GM23338 (cell line): ENCODE results near the gene PPP5C. TPM values are rescaled to one million over a fixed set of nuclear protein-coding genes. Genes with fewer than 3 reads are reported as not detected.

Experiments used
- ATAC-seq: fragments of 200-7000 bp; cut with Tn5 transposase; 3 replicates; pipeline ENCODE4 v1.9.1; 2020
- DNase-seq: peaks from one replicate; pipeline ENCODE4 v3.0.0-alpha.2; 2015; ENCODE audit warnings: low spot score
- H2AFZ ChIP-seq: fragments of 200-600 bp; sonication (generic); 2 replicates; pipeline ENCODE4 v1.8.0; 2016; ENCODE audit warnings: antibody characterized with exemption, mild to moderate bottlenecking, moderate library complexity
- H3F3A ChIP-seq: fragments of 200-600 bp; sonication (generic); replicated peaks from 2 replicates; pipeline ENCODE4 v1.8.0; 2017; ENCODE audit warnings: antibody characterized with exemption, mixed run types, low read depth
- H3K27ac ChIP-seq: fragments of 200-600 bp; sonication (generic); 2 replicates; pipeline ENCODE4 v1.6.1; 2016; ENCODE audit warnings: low read depth
- H3K27me3 ChIP-seq: fragments of 200-600 bp; sonication (generic); 2 replicates; pipeline ENCODE4 v1.8.0; 2016; ENCODE audit warnings: mild to moderate bottlenecking, mixed run types, moderate library complexity; ENCODE audit not compliant: insufficient read depth
- H3K36me3 ChIP-seq: fragments of 200-600 bp; sonication (generic); 2 replicates; pipeline ENCODE4 v1.8.0; 2016; ENCODE audit warnings: mild to moderate bottlenecking; ENCODE audit not compliant: insufficient read depth
- H3K4me1 ChIP-seq: fragments of 200-600 bp; sonication (generic); 2 replicates; pipeline ENCODE4 v1.8.0; 2016; ENCODE audit warnings: mild to moderate bottlenecking, moderate library complexity; ENCODE audit not compliant: insufficient read depth
- H3K4me2 ChIP-seq: fragments of 200-600 bp; sonication (generic); 2 replicates; pipeline ENCODE4 v1.7.1; 2017; ENCODE audit warnings: mixed run types
- H3K4me3 ChIP-seq: fragments of 200-600 bp; sonication (generic); 2 replicates; pipeline ENCODE4 v1.6.1; 2016; ENCODE audit warnings: mixed run types
- H3K79me2 ChIP-seq: fragments of 200-600 bp; sonication (generic); replicated peaks from 2 replicates; pipeline ENCODE4 v1.8.0; 2017; ENCODE audit warnings: mild to moderate bottlenecking; ENCODE audit not compliant: insufficient read depth
- H3K9me2 ChIP-seq: fragments of 200-600 bp; sonication (generic); 2 replicates; pipeline ENCODE4 v1.8.0; 2017; ENCODE audit not compliant: insufficient read depth
- H4K20me1 ChIP-seq: fragments of 200-600 bp; sonication (generic); replicated peaks from 2 replicates; pipeline ENCODE4 v1.8.0; 2017; ENCODE audit warnings: mild to moderate bottlenecking; ENCODE audit not compliant: insufficient read depth
- H3K27ac Mint-ChIP-seq: 2 replicates; pipeline ENCODE4 v1.8.0; 2020; ENCODE audit warnings: inconsistent platforms, mild to moderate bottlenecking, moderate library complexity, mixed read lengths
- H3K27me3 Mint-ChIP-seq: 3 replicates; pipeline ENCODE4 v1.8.0; 2022; ENCODE audit warnings: low read depth, mild to moderate bottlenecking, moderate library complexity, mixed read lengths, inconsistent platforms; ENCODE audit not compliant: insufficient read depth, poor library complexity
- H3K36me3 Mint-ChIP-seq: 3 replicates; pipeline ENCODE4 v1.8.0; 2021; ENCODE audit warnings: low read depth, mild to moderate bottlenecking, inconsistent platforms, moderate library complexity, mixed read lengths
- H3K4me1 Mint-ChIP-seq: 3 replicates; pipeline ENCODE4 v1.8.0; 2020; ENCODE audit warnings: mild to moderate bottlenecking, inconsistent platforms, mixed read lengths
- H3K4me3 Mint-ChIP-seq: 3 replicates; pipeline ENCODE4 v1.8.0; 2021; ENCODE audit warnings: moderate library complexity, mild to moderate bottlenecking, inconsistent platforms, mixed read lengths
- H3K9me3 Mint-ChIP-seq: 3 replicates; pipeline ENCODE4 v1.8.0; 2020; ENCODE audit warnings: moderate library complexity, mild to moderate bottlenecking, inconsistent platforms, mixed read lengths
- CTCF ChIP-seq, 2 experiments: fragments of 200-600 bp in 1 of 2; sonication (generic) in 1 of 2; conservative IDR thresholded peaks; 2 replicates each; pipeline versions ENCODE4 v1.5.1 to v1.6.1; 2016 to 2017; ENCODE audit warnings: antibody characterized with exemption in 2 of 2, low read depth in 2 of 2, mild to moderate bottlenecking in 2 of 2, moderate library complexity in 1 of 2
- EZH2phosphoT487 ChIP-seq: fragments of 200-600 bp; sonication (generic); IDR thresholded peaks from one replicate; pipeline ENCODE4 v1.8.1; 2018; ENCODE audit warnings: antibody characterized with exemption; ENCODE audit not compliant: unreplicated experiment
- JUNB ChIP-seq: IDR thresholded peaks from one replicate; pipeline ENCODE4 v1.6.1; 2016; ENCODE audit warnings: antibody characterized with exemption; ENCODE audit not compliant: unreplicated experiment
- NANOG ChIP-seq: IDR thresholded peaks from 2 replicates; pipeline ENCODE4 v1.6.1; 2016; ENCODE audit warnings: antibody characterized with exemption, borderline replicate concordance
- POLR2AphosphoS5 ChIP-seq: IDR thresholded peaks from 2 replicates; pipeline ENCODE4 v1.6.1; 2016; ENCODE audit warnings: antibody characterized with exemption, low read depth
- REST ChIP-seq: IDR thresholded peaks from one replicate; pipeline ENCODE4 v1.6.1; 2018; ENCODE audit warnings: antibody characterized with exemption; ENCODE audit not compliant: unreplicated experiment
- STAT1 ChIP-seq: IDR thresholded peaks from one replicate; pipeline ENCODE4 v1.6.1; 2016; ENCODE audit warnings: antibody characterized with exemption; ENCODE audit not compliant: unreplicated experiment
- ZNF114 ChIP-seq: fragments of 250-450 bp; sonication (Bioruptor Pico); IDR thresholded peaks from 2 replicates; pipeline ENCODE4 v1.5.0; 2020; ENCODE audit warnings: mild to moderate bottlenecking, moderate library complexity
- ZNF331 ChIP-seq: fragments of 250-450 bp; sonication (Bioruptor Pico); IDR thresholded peaks from 2 replicates; pipeline ENCODE4 v1.5.0; 2020; ENCODE audit warnings: low read depth, mild to moderate bottlenecking, moderate library complexity
- ZNF462 ChIP-seq: fragments of 250-450 bp; sonication (Bioruptor Pico); IDR thresholded peaks from 2 replicates; pipeline ENCODE4 v1.5.0; 2020; ENCODE audit warnings: mild to moderate bottlenecking, moderate library complexity
- polyA plus RNA-seq: library from polyadenylated mRNA; unstranded; fragments of >200 nt; fragmentation: Nextera tagmentation; extraction: Ambion mirVana; gene quantifications from 2 replicates; pipeline ENCODE4 v1.2.1, GENCODE V29; 2016
- total RNA-seq: library from RNA; depleted of rRNA; stranded (reverse); fragments of >200 nt; shearing (Covaris generic); gene quantifications from 2 replicates; pipeline ENCODE4 v1.2.3, GENCODE V29; 2014

Gene PPP5C
- total and polyA plus RNA-seq, 2 experiments from 2014 or later, result 51.6 to 123 TPM

GRCh38 chr19:46330319-46330918 lies 16.5 kb upstream of the PPP5C start (continued):
- TF ChIP-seq ZNF462 (CRISPR knock-in tag), result no peak
- no peak for TF ChIP-seq JUNB
- TF ChIP-seq POLR2AphosphoS5, result no peak
- no peak for TF ChIP-seq ZNF114 (CRISPR knock-in tag)

GRCh38 chr19:46337487-46337886 lies 9.4 kb upstream of the PPP5C start:
- no peaks in the 10 kb centered on the region for H3K4me1 ChIP-seq

More at GRCh38 chr19:46337487-46337886, 9.4 kb upstream of the PPP5C start:
- Histone ChIP-seq H3K9me2 (no peaks in the 10 kb centered on the region), H2AFZ (no peak overlapping the region), H3K4me2 (no peak overlapping the region), H3K27ac (no peak overlapping the region), H3F3A (no peaks in the 10 kb centered on the region), H3K27me3 (peaks cover 5% of the 10 kb centered on the region; the same call in 1 of the 2 replicates), H3K4me3 (no peak overlapping the region), H3K79me2 (no peaks in the 10 kb centered on the region), H4K20me1 (no peaks in the 10 kb centered on the region), H3K36me3 (no peaks in the 10 kb centered on the region)
- no peaks in the 10 kb centered on the region; the same call in 2 of the 3 replicates for H3K4me1 Mint-ChIP-seq
- peaks cover 5% of the 10 kb centered on the region for H3K27me3 Mint-ChIP-seq
- ATAC-seq, result no peak
- peaks cover 9% of the 10 kb centered on the region; the same call in 2 of the 3 replicates for H3K36me3 Mint-ChIP-seq
- no peak for TF ChIP-seq EZH2phosphoT487
- TF ChIP-seq NANOG, result no peak
- no peak for TF ChIP-seq CTCF (conservative IDR thresholded peaks at IDR 0.05; ENCODE audit: low read depth in 2 of 2)
- TF ChIP-seq ZNF331, result no peak
- no peak for TF ChIP-seq STAT1
- TF ChIP-seq REST, result no peak
- TF ChIP-seq ZNF114 (CRISPR knock-in tag), result no peak
- H3K4me3 Mint-ChIP-seq, result no peak overlapping the region
- DNase-seq, result no peak
- H3K9me3 Mint-ChIP-seq, result no peaks in the 10 kb centered on the region; the same call in 2 of the 3 replicates
- H3K27ac Mint-ChIP-seq, result no peak overlapping the region
